Endothelial cell of umbilical vein (primary cell): Measurements from ENCODE around the gene PRRG2. TPM values are rescaled to one million over a fixed set of nuclear protein-coding genes. Genes with fewer than 3 reads are reported as not detected.

Source experiments
- BruUV-seq: library from RNA; stranded (reverse); fragments of 400-500 nt; replicated peaks from 2 replicates; lab custom pipeline; 2021; lab: Mats Ljungman, UMichigan
- CTCF ChIA-PET: fragments of 300-600, 350-600 bp; sonication (Branson Sonifier 250); formaldehyde crosslinking; loops from one replicate; lab custom pipeline; 2021; ENCODE audit warnings: antibody characterized with exemption, inconsistent platforms; lab: Charles Lee
- POLR2A ChIA-PET: fragments of 300-600, 350-600 bp; sonication (Branson Sonifier 250); formaldehyde crosslinking; loops from one replicate; lab custom pipeline; 2021; ENCODE audit warnings: antibody characterized with exemption, inconsistent platforms; lab: Charles Lee
- DNase-seq: peaks from one replicate; pipeline ENCODE4 v3.0.0-alpha.2; 2011; ENCODE audit warnings: low read depth, low spot score
- FAIRE-seq: peaks from 2 replicates; lab custom pipeline; 2011; peaks lifted over from hg19 to GRCh38; lab: Jason Lieb, UNC
- H2AFZ ChIP-seq: 2 replicates; pipeline ENCODE4 v1.6.0; 2012; ENCODE audit warnings: low read depth, low read length, control low read depth, inconsistent platforms
- H3K27ac ChIP-seq: 2 replicates; pipeline ENCODE4 v1.5.1; 2011; ENCODE audit warnings: low read depth, mild to moderate bottlenecking, control low read depth, low read length, moderate library complexity; ENCODE audit not compliant: insufficient read depth
- H3K27me3 ChIP-seq, 2 experiments: 2 replicates each; pipeline versions ENCODE4 v1.6.0 to v1.6.1; 2011; ENCODE audit warnings: low read length in 2 of 2, mixed read lengths in 1 of 2; ENCODE audit not compliant: control insufficient read depth in 2 of 2, insufficient read depth in 2 of 2
- H3K36me3 ChIP-seq, 2 experiments: 2 replicates in 1 of 2; 3 replicates in 1 of 2; pipeline ENCODE4 v1.5.1; 2011; ENCODE audit warnings: low read length in 2 of 2, mild to moderate bottlenecking in 1 of 2, moderate library complexity in 1 of 2; ENCODE audit not compliant: control insufficient read depth in 2 of 2, insufficient read depth in 2 of 2; ENCODE audit errors: extremely low read depth in 1 of 2
- H3K4me1 ChIP-seq: 3 replicates; pipeline ENCODE4 v1.5.1; 2011; ENCODE audit warnings: mild to moderate bottlenecking, low read length; ENCODE audit not compliant: control insufficient read depth, insufficient read depth; ENCODE audit errors: extremely low read depth
- H3K4me2 ChIP-seq: 2 replicates; pipeline ENCODE4 v1.6.1; 2011; ENCODE audit warnings: low read length, control low read depth, mixed read lengths; ENCODE audit not compliant: insufficient read depth
- H3K4me3 ChIP-seq, 3 experiments: fragments of 200-600 bp in 1 of 3; sonication (generic), shearing (Covaris generic) in 1 of 3; replicated peaks in 1 of 3; 2 replicates each; pipeline ENCODE4 v1.5.1; 2011 to 2016; ENCODE audit warnings: control low read depth in 3 of 3, low read length in 3 of 3, mild to moderate bottlenecking in 2 of 3, inconsistent platforms in 1 of 3, low read depth in 1 of 3, moderate library complexity in 1 of 3; ENCODE audit not compliant: insufficient read depth in 1 of 3
- H3K79me2 ChIP-seq: 2 replicates; pipeline ENCODE4 v1.6.0; 2012; ENCODE audit warnings: low read length, inconsistent platforms; ENCODE audit not compliant: control insufficient read depth, insufficient read depth
- H3K9ac ChIP-seq: replicated peaks from 2 replicates; pipeline ENCODE3; 2011; ENCODE audit warnings: low read length, control low read depth; ENCODE audit not compliant: insufficient read depth; ENCODE audit errors: extremely low read depth
- H3K9me1 ChIP-seq: replicated peaks from 3 replicates; pipeline ENCODE4 v1.6.0; 2011; ENCODE audit warnings: mild to moderate bottlenecking, low read length; ENCODE audit not compliant: control insufficient read depth, insufficient read depth; ENCODE audit errors: extremely low read depth
- H3K9me3 ChIP-seq: replicated peaks from 2 replicates; pipeline ENCODE4 v1.5.1; 2012; ENCODE audit warnings: low read length, inconsistent platforms; ENCODE audit not compliant: control insufficient read depth, insufficient read depth
- H4K20me1 ChIP-seq: replicated peaks from 2 replicates; pipeline ENCODE3; 2011; ENCODE audit warnings: mild to moderate bottlenecking, low read length; ENCODE audit not compliant: control insufficient read depth, insufficient read depth; ENCODE audit errors: extremely low read depth
- CTCF ChIP-seq, 2 donors: IDR thresholded peaks; 1 replicate in 1 of 2; 2 replicates in 1 of 2; pipeline ENCODE4 v1.5.1; 2011; ENCODE audit warnings: low read length in 2 of 2, mild to moderate bottlenecking in 2 of 2, moderate library complexity in 2 of 2, control low read depth in 1 of 2, inconsistent platforms in 1 of 2, low read depth in 1 of 2; ENCODE audit not compliant: insufficient read depth in 1 of 2; ENCODE audit errors: extremely low read depth in 1 of 2
- EZH2 ChIP-seq: IDR thresholded peaks from 2 replicates; pipeline ENCODE4 v1.6.1; 2012; ENCODE audit warnings: borderline replicate concordance, low read depth, mild to moderate bottlenecking, moderate library complexity, low read length, inconsistent platforms; ENCODE audit not compliant: severe bottlenecking
- FOS ChIP-seq: IDR thresholded peaks from 2 replicates; pipeline ENCODE4 v1.6.1; 2011; ENCODE audit warnings: mild to moderate bottlenecking, low read length, moderate library complexity, borderline replicate concordance; ENCODE audit not compliant: insufficient read depth
- GATA2 ChIP-seq: IDR thresholded peaks from 2 replicates; pipeline ENCODE4 v1.7.0; 2011; ENCODE audit warnings: low read depth, mild to moderate bottlenecking, moderate library complexity, mixed read lengths, low read length; ENCODE audit not compliant: insufficient read length, insufficient read depth
- JUN ChIP-seq: IDR thresholded peaks from 2 replicates; pipeline ENCODE4 v1.6.1; 2011; ENCODE audit warnings: borderline replicate concordance, low read depth; ENCODE audit not compliant: insufficient read length, insufficient read depth
- MAX ChIP-seq: IDR thresholded peaks from 2 replicates; pipeline ENCODE4 v1.6.1; 2011; ENCODE audit not compliant: insufficient read depth, insufficient read length
- MYC ChIP-seq: IDR thresholded peaks from one replicate; pipeline ENCODE4 v1.6.1; 2011; ENCODE audit warnings: mild to moderate bottlenecking, low read depth, low read length
- POLR2A ChIP-seq: IDR thresholded peaks from 2 replicates; pipeline ENCODE4 v1.6.1; 2012; ENCODE audit warnings: low read depth, mild to moderate bottlenecking, control low read depth, low read length
- POLR2AphosphoS5 ChIP-seq: IDR thresholded peaks from 2 replicates; pipeline ENCODE4 v1.6.1; 2012; ENCODE audit warnings: low read depth, mild to moderate bottlenecking, control low read depth, low read length, moderate library complexity; ENCODE audit not compliant: insufficient read depth
- dilution Hi-C: fragments of 300-500 bp; cut with MboI; formaldehyde crosslinking; loops from one replicate; pipeline ENCODE4 v1.15.0; 2019; ENCODE audit warnings: low sequenced_read_pairs; ENCODE audit not compliant: extremely low pct_ligation_motif_present
- intact Hi-C: fragments of 100-400 bp; cut with micrococcal nuclease; formaldehyde crosslinking; loops from one replicate; pipeline ENCODE4 v1.10.0; 2022
- polyA plus RNA-seq, 4 experiments: library from polyadenylated mRNA; depleted of rRNA in 3 of 4; stranded (reverse) in 3 of 4; unstranded in 1 of 4; fragments of >200 nt; gene quantifications; 2 replicates each; pipeline versions ENCODE4 v1.2.1 to v1.2.3, GENCODE V29; 2011 to 2012; ENCODE audit warnings: missing spikeins in 1 of 4
- total RNA-seq: library from RNA; stranded (reverse); gene quantifications from 2 replicates; pipeline ENCODE4 v1.2.3, GENCODE V29; 2021

Gene PRRG2
- total and polyA plus RNA-seq, 2 donors (not counting 3 experiments of a cell fraction or from before 2014, with no cell fraction given) = 2.6 to 2.9 TPM

GRCh38 chr19:49580264-49581006 is 681 bp upstream of the PRRG2 start, which contains the start of gene NOSIP:
NOSIP (minus strand) TSS chr19:49580556; CDS start chr19:49560691, 19,865 bp downstream.
- BruUV-seq = TSS peak; percentile 84
- intact Hi-C loops (loop anchor here (1.0 kb wide), 2 partner anchors 10 to 60 kb away; partner anchors contain the start of gene RRAS), dilution Hi-C loops (no loop called here)
- TF ChIP-seq POLR2A = peak; percentile 99
- TF ChIP-seq FOS = no peak
- no peak for TF ChIP-seq JUN
- no peak for TF ChIP-seq MYC
- TF ChIP-seq MAX = no peak
- TF ChIP-seq CTCF (IDR thresholded peaks at IDR 0.05; ENCODE audit: extremely low read depth in 1 of 2, insufficient read depth in 1 of 2, low read depth in 1 of 2, low read length in 2 of 2) = no peak
- TF ChIP-seq EZH2 = no peak
- TF ChIP-seq POLR2AphosphoS5 = peak; percentile 98
- no peak for TF ChIP-seq GATA2
- H3K79me2 ChIP-seq = peaks cover 28% of the 10 kb centered on the region
- no peaks in the 10 kb centered on the region for H3K9me3 ChIP-seq
- no peaks in the 10 kb centered on the region for H3K27me3 ChIP-seq
- H3K9ac ChIP-seq = peak within 1 kb of the TSS; percentile 82
- FAIRE-seq (peak; percentile 96), DNase-seq (peak; percentile 94)
- H3K4me3 ChIP-seq = peak within 1 kb of the TSS; percentile 44 to 84 (median 61)
- peak within 1 kb of the TSS; percentile 62 for H3K4me2 ChIP-seq
- H4K20me1 ChIP-seq = no peaks in the 10 kb centered on the region
- no peaks in the 10 kb centered on the region for H3K9me1 ChIP-seq
- peak within 1 kb of the TSS; percentile 92 for H2AFZ ChIP-seq
- ChIA-PET POLR2A (interaction anchor here (0.7 to 2.1 kb wide), 6 partner anchors 9 to 85 kb away, joined by 3 to 11 read pairs (median 6); partner anchors contain the start of genes RPS11 and RRAS), CTCF (interaction anchor here (0.9 to 2.9 kb wide), 8 partner anchors 9 to 110 kb away, joined by 3 to 39 read pairs (median 3); partner anchors contain the start of gene CPT1C)
- peaks cover 0 to 2% of the 10 kb centered on the region in 2 experiments for H3K36me3 ChIP-seq
- H3K27ac ChIP-seq = peak within 1 kb of the TSS; percentile 21
- peaks cover 15% of the 10 kb centered on the region for H3K4me1 ChIP-seq
